ENCODE data around the gene AAK1.
"Not testable (repeated sequence)": the region's sequence is repeated elsewhere in the genome, so short reads cannot be mapped to it uniquely, and the experiment has no call there.

The AAK1 gene

GRCh38 chr2:69660637-69661036 is 17.1 kb upstream of the AAK1 start:
- peaks cover 2% of the 10 kb centered on the region for H3K9me3 ChIP-seq (ENCODE audit: control insufficient read depth, low read length)
- H3K4me2 ChIP-seq (ENCODE audit: low read length) = peak overlapping the region; percentile 52
- H2AFZ ChIP-seq = peak overlapping the region; percentile 4
- no peak for TF ChIP-seq CTCF (IDR thresholded peaks at IDR 0.05)
- no peaks in the 10 kb centered on the region for H3K27me3 ChIP-seq (ENCODE audit: control insufficient read depth, insufficient read depth, low read length)
- no peak overlapping the region for H3K4me3 ChIP-seq (ENCODE audit: low read depth, low read length)
- peaks cover 22% of the 10 kb centered on the region for H3K4me1 ChIP-seq
- H3K36me3 ChIP-seq (ENCODE audit: control insufficient read depth, insufficient read depth, low read length) = no peaks in the 10 kb centered on the region
- H3K9ac ChIP-seq = no peak overlapping the region
- no peaks in the 10 kb centered on the region for H3K79me2 ChIP-seq
- H3K27ac ChIP-seq = peak overlapping the region; percentile 76

GRCh38 chr2:69659941-69660483 is 16.5 kb upstream of the AAK1 start:
- Histone ChIP-seq H3K4me2 (ENCODE audit: low read length) (peak overlapping the region; percentile 52), H3K9ac (no peak overlapping the region), H3K79me2 (no peaks in the 10 kb centered on the region), H3K9me3 (ENCODE audit: control insufficient read depth, low read length) (peaks cover 2% of the 10 kb centered on the region), H3K27ac (peak overlapping the region; percentile 76), H2AFZ (peak overlapping the region; percentile 53), H3K4me3 (ENCODE audit: low read depth, low read length) (no peak overlapping the region), H3K4me1 (peaks cover 22% of the 10 kb centered on the region), H3K36me3 (ENCODE audit: control insufficient read depth, insufficient read depth, low read length) (no peaks in the 10 kb centered on the region), H3K27me3 (ENCODE audit: control insufficient read depth, insufficient read depth, low read length) (no peaks in the 10 kb centered on the region)
- TF ChIP-seq CTCF (IDR thresholded peaks at IDR 0.05) = no peak

GRCh38 chr2:69659349-69659748 is 15.8 kb upstream of the AAK1 start:
- H3K27me3 ChIP-seq (ENCODE audit: control insufficient read depth, insufficient read depth, low read length) = no peaks in the 10 kb centered on the region
- no peaks in the 10 kb centered on the region for H3K79me2 ChIP-seq
- peak overlapping the region; percentile 52 for H3K4me2 ChIP-seq (ENCODE audit: low read length)
- no peak for TF ChIP-seq CTCF (IDR thresholded peaks at IDR 0.05)
- H2AFZ ChIP-seq = peak overlapping the region; percentile 53
- H3K9me3 ChIP-seq (ENCODE audit: control insufficient read depth, low read length) = peaks cover 2% of the 10 kb centered on the region
- peak overlapping the region; percentile 76 for H3K27ac ChIP-seq
- no peak overlapping the region for H3K9ac ChIP-seq
- no peaks in the 10 kb centered on the region for H3K36me3 ChIP-seq (ENCODE audit: control insufficient read depth, insufficient read depth, low read length)
- no peak overlapping the region for H3K4me3 ChIP-seq (ENCODE audit: low read depth, low read length)
- H3K4me1 ChIP-seq = peaks cover 22% of the 10 kb centered on the region

- Histone ChIP-seq H3K9me3 (ENCODE audit: control insufficient read depth, low read length) (no peaks in the 10 kb centered on the region), H3K36me3 (ENCODE audit: control insufficient read depth, insufficient read depth, low read length) (no peaks in the 10 kb centered on the region), H3K4me1 (no peaks in the 10 kb centered on the region), H2AFZ (no peak overlapping the region), H3K79me2 (no peaks in the 10 kb centered on the region), H3K4me2 (ENCODE audit: low read length) (no peak overlapping the region), H3K27me3 (ENCODE audit: control insufficient read depth, insufficient read depth, low read length) (no peaks in the 10 kb centered on the region), H3K27ac (no peak overlapping the region), H3K9ac (no peak overlapping the region), H3K4me3 (ENCODE audit: low read depth, low read length) (no peak overlapping the region)
- TF ChIP-seq CTCF (IDR thresholded peaks at IDR 0.05) = no peak
Observed at GRCh38 chr2:69652206-69652605, 8.7 kb upstream of the AAK1 start.

GRCh38 chr2:69647196-69647595 is 3.7 kb upstream of the AAK1 start:
- not testable (repeated sequence) for H3K27me3 ChIP-seq (ENCODE audit: control insufficient read depth, insufficient read depth, low read length); H3K9ac ChIP-seq; H3K4me3 ChIP-seq (ENCODE audit: low read depth, low read length); H3K36me3 ChIP-seq (ENCODE audit: control insufficient read depth, insufficient read depth, low read length); H2AFZ ChIP-seq; H3K9me3 ChIP-seq (ENCODE audit: control insufficient read depth, low read length)
- peak overlapping the region; percentile 99 for H3K27ac ChIP-seq
- H3K4me2 ChIP-seq (ENCODE audit: low read length) = peak overlapping the region; percentile 9
- peaks cover 17% of the 10 kb centered on the region for H3K4me1 ChIP-seq
- peaks cover 12% of the 10 kb centered on the region for H3K79me2 ChIP-seq

Data from parathyroid adenoma (tissue), 2 donors.